ENCODE data around the gene GPHN. TPM values are rescaled to one million over a fixed set of nuclear protein-coding genes. Genes with fewer than 3 reads are reported as not detected.

The GPHN gene
- total RNA-seq, 4 donors from 2014 or later = 9.1 to 21.1 (median 15.9) TPM

GRCh38 chr14:67112344-67112743 is 604.4 kb downstream of the GPHN start:
- TF ChIP-seq EP300 (IDR thresholded peaks at IDR 0.05) (no peak), CTCF (IDR thresholded peaks at IDR 0.05) (no peak), POLR2A (IDR thresholded peaks at IDR 0.05; ENCODE audit: low read depth) (no peak), POLR2AphosphoS5 (IDR thresholded peaks at IDR 0.05) (no peak)
- Histone ChIP-seq H3K4me1 (no peaks in the 10 kb centered on the region), H3K27ac (replicated peaks in 1 of 4) (no peak overlapping the region), H3K9me3 (no peaks in the 10 kb centered on the region), H3K4me3 (no peak overlapping the region), H3K36me3 (peaks cover 0 to 18% (median 8%) of the 10 kb centered on the region in 4 donors), H3K27me3 (no peaks in the 10 kb centered on the region)
- no peak for DNase-seq (ENCODE audit: extremely low spot score)
- intact Hi-C loops (cut with DNase I) = no loop called here
- 98% methylated on average over 2 of the region's 2 CpGs for WGBS

- intact Hi-C loops (cut with DNase I) = no loop called here
- DNase-seq (ENCODE audit: extremely low spot score) = no peak
- Histone ChIP-seq H3K27ac (replicated peaks in 1 of 4) (no peak overlapping the region), H3K36me3 (peaks cover 8 to 47% (median 20%) of the 10 kb centered on the region in 4 donors), H3K4me1 (no peaks in the 10 kb centered on the region), H3K9me3 (no peaks in the 10 kb centered on the region), H3K27me3 (no peaks in the 10 kb centered on the region), H3K4me3 (no peak overlapping the region)
- TF ChIP-seq POLR2A (IDR thresholded peaks at IDR 0.05; ENCODE audit: low read depth) (no peak), CTCF (IDR thresholded peaks at IDR 0.05) (no peak), EP300 (IDR thresholded peaks at IDR 0.05) (no peak), POLR2AphosphoS5 (IDR thresholded peaks at IDR 0.05) (no peak)
- 94% methylated on average over 3 of the region's 3 CpGs for WGBS
These were observed 619.2 kb downstream of the GPHN start for GRCh38 chr14:67127174-67127573.

DNA sequence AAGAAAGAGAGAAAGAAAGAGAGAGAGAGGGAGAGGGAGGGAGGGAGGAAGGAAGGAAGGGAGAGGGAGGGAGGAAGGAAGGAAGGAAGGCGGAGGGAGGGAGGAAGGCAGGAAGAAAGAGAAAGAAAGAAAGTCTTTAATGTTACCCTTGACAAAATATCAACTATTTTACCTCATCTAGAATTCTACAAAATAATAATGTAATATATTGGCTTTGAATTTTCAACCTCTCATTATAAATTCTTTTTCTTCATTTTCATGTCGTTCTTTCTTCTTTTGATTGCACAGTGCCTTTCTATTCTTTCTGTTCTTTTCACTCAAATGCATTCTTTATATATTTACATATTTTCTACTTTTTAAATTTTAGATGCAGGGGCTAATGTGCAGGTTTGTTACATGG is 621.8 kb downstream of the GPHN start:
- intact Hi-C loops (cut with DNase I) = no loop called here
- Histone ChIP-seq H3K4me3 (no peak overlapping the region), H3K4me1 (no peaks in the 10 kb centered on the region), H3K27me3 (no peaks in the 10 kb centered on the region), H3K27ac (replicated peaks in 1 of 4) (no peak overlapping the region), H3K9me3 (no peaks in the 10 kb centered on the region), H3K36me3 (peaks cover 0 to 22% (median 3%) of the 10 kb centered on the region in 4 donors)
- TF ChIP-seq POLR2AphosphoS5 (IDR thresholded peaks at IDR 0.05) (no peak), CTCF (IDR thresholded peaks at IDR 0.05) (no peak), POLR2A (IDR thresholded peaks at IDR 0.05; ENCODE audit: low read depth) (no peak), EP300 (IDR thresholded peaks at IDR 0.05) (no peak)
- whole genome bisulfite sequencing = 93% methylated on average over 2 of the region's 2 CpGs
- no peak for DNase-seq (ENCODE audit: extremely low spot score)

- Histone ChIP-seq H3K4me3 (no peak overlapping the region), H3K27me3 (no peaks in the 10 kb centered on the region), H3K36me3 (peaks cover 0 to 14% (median 0%) of the 10 kb centered on the region in 4 donors), H3K9me3 (no peaks in the 10 kb centered on the region), H3K27ac (replicated peaks in 1 of 4) (no peak overlapping the region), H3K4me1 (no peaks in the 10 kb centered on the region)
- DNase-seq (ENCODE audit: extremely low spot score) = no peak
- WGBS = 97% methylated on average over 1 of the region's 1 CpG
- intact Hi-C loops (cut with DNase I) = no loop called here
- no peak for TF ChIP-seq EP300 (IDR thresholded peaks at IDR 0.05)
- no peak for TF ChIP-seq POLR2A (IDR thresholded peaks at IDR 0.05; ENCODE audit: low read depth)
- no peak for TF ChIP-seq POLR2AphosphoS5 (IDR thresholded peaks at IDR 0.05)
- no peak for TF ChIP-seq CTCF (IDR thresholded peaks at IDR 0.05)
These were observed 623.7 kb downstream of the GPHN start for GRCh38 chr14:67131691-67132090.

GRCh38 chr14:67133144-67133543 is 625.2 kb downstream of the GPHN start:
- H3K4me3 ChIP-seq = no peak overlapping the region
- peaks cover 0 to 14% (median 0%) of the 10 kb centered on the region in 4 donors for H3K36me3 ChIP-seq
- no peaks in the 10 kb centered on the region for H3K4me1 ChIP-seq
- no peak overlapping the region for H3K27ac ChIP-seq (replicated peaks in 1 of 4)
- no peaks in the 10 kb centered on the region for H3K27me3 ChIP-seq
- no peaks in the 10 kb centered on the region for H3K9me3 ChIP-seq
- intact Hi-C loops (cut with DNase I) = no loop called here
- DNase-seq (ENCODE audit: extremely low spot score) = no peak
- TF ChIP-seq CTCF (IDR thresholded peaks at IDR 0.05) = no peak
- TF ChIP-seq POLR2A (IDR thresholded peaks at IDR 0.05; ENCODE audit: low read depth) = no peak
- no peak for TF ChIP-seq EP300 (IDR thresholded peaks at IDR 0.05)
- TF ChIP-seq POLR2AphosphoS5 (IDR thresholded peaks at IDR 0.05) = no peak

All from esophagus muscularis mucosa (tissue), 4 donors.